Cardiac fibroblast (primary cell): Measurements from ENCODE around the gene ALK.

ENCODE experiments used
- DNase-seq, 2 donors: peaks; one replicate each; pipeline versions ENCODE4 v3.0.0 to v3.0.0-alpha.2; 2010; ENCODE audit warnings: low read depth in 2 of 2
- H3K4me3 ChIP-seq, 2 donors: replicated peaks in 1 of 2; 1 replicate in 1 of 2; 2 replicates in 1 of 2; pipeline ENCODE4 v1.5.1; 2011; ENCODE audit warnings: low read depth in 2 of 2, low read length in 2 of 2, mild to moderate bottlenecking in 2 of 2, moderate library complexity in 1 of 2
- TF ChIP-seq, protein P1 (sequence below): IDR thresholded peaks from one replicate; pipeline ENCODE4 v1.5.1; 2011; ENCODE audit warnings: low read depth, mild to moderate bottlenecking, low read length, inconsistent platforms

Gene ALK

DNA sequence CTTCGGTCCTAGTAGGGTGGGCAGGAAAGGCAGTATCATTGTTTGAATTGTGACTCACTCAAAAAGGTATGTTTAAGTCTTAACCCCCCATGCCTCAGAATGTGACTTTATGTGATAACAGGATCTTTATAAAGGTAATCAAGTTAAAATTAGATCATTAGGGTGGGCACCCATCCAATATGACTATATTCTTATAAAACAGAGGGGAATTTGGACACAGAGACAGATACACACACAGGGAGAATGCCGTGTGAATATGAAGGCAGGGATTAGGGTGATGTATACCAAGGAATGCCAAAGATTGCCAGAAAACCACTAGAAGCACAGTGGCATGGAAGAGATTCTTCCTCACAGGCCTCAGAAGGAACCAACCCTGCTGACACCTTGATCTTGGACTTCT, 524.3 kb downstream of the ALK start:
- TF ChIP-seq, protein P1, sequence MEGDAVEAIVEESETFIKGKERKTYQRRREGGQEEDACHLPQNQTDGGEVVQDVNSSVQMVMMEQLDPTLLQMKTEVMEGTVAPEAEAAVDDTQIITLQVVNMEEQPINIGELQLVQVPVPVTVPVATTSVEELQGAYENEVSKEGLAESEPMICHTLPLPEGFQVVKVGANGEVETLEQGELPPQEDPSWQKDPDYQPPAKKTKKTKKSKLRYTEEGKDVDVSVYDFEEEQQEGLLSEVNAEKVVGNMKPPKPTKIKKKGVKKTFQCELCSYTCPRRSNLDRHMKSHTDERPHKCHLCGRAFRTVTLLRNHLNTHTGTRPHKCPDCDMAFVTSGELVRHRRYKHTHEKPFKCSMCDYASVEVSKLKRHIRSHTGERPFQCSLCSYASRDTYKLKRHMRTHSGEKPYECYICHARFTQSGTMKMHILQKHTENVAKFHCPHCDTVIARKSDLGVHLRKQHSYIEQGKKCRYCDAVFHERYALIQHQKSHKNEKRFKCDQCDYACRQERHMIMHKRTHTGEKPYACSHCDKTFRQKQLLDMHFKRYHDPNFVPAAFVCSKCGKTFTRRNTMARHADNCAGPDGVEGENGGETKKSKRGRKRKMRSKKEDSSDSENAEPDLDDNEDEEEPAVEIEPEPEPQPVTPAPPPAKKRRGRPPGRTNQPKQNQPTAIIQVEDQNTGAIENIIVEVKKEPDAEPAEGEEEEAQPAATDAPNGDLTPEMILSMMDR = no peak
- no peak overlapping the region for H3K4me3 ChIP-seq
- no peak for DNase-seq

DNA sequence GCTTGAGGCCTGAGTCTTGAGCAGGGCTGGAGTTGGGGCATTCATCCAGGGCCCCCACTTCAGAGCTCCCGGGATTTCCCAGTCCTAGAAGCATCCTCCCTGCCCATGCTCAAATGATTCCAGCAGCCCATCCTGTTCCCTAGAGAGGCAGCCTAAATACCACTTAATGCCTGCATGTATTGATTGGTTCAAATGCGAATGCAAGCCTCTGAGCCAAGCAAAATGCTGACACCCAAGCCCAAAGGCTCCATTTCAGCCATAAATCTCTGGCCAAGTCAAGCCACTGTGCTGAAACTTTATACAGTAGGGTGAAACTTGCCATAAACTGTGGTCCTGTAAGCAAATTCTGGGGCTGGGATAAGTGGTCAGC, 526.4 kb downstream of the ALK start:
- DNase-seq = no peak
- TF ChIP-seq, protein P1 = no peak
- no peak overlapping the region for H3K4me3 ChIP-seq

DNA sequence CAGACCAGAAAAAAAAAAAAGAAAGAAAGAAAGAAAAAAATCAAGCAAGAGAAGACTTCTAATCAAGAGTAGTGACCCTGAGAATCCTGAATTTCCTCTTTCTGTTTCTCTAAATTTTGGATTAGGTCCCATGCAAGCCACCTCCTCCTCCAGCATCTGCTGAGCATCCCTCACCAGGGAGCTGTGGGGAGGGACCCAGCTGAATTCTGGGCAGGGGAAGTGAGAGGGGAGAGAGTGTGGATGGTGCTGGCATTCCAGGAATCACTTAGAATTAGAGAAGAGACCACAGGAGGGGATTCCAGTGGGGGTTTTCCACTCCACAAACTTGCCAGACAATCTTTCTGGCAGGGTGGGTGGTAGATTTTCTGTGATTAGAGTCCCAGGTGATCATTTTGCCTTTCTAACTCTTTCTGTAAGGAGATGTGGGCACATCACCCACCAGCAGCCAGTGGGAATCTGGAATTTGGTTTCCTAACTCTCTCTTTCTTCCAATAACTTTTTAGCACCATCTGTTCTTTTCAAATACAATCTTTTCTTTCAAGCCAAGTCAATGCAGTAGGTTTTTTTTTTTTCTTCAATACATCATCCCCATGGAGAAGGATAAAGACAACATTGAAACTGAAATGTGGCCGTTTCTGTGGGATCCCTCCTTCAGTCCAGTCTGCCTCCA, 526.9 kb downstream of the ALK start:
- TF ChIP-seq, protein P1 = no peak
- no peak for DNase-seq
- no peak overlapping the region for H3K4me3 ChIP-seq

DNA sequence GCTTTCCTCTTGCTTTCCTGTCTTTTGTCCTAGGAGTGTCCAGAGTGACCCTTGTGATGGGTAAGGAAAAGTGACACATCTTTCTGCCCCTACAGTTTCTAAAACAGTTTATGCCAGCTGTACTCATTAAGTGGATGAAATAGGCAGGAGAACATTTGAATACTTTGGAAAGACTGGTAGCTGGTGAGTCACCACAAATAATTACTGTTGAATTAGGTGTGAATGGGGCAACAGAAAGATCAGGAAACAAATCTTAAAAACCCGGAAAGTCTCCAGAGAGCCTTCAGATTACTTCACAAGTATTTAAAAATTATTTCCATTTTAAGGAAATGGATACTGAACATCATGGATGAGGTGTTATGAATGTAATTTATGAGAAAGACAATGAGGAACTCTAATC, 527.7 kb downstream of the ALK start:
- no peak overlapping the region for H3K4me3 ChIP-seq
- DNase-seq = no peak
- TF ChIP-seq, protein P1 = no peak

DNA sequence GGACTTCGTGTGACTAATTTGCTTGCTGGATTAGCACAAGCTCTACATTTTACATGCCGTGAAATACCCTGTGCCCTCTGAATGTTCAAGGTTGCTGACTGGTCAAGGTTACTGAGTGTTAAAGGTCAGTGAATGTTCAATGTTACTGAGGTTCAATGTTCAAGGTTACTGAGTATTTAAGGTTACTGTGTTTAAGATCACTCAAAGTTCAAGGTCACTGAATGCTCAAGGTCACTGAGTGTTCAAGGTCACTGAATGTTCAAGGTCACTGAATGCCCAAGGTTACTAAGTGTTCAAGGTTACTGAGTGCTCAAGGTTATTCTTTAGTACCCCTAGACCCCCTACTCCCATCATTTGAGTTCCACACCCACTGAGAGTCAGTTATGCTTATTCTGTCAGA, 528.6 kb downstream of the ALK start:
- no peak for DNase-seq
- TF ChIP-seq, protein P1 = no peak
- H3K4me3 ChIP-seq = no peak overlapping the region

DNA sequence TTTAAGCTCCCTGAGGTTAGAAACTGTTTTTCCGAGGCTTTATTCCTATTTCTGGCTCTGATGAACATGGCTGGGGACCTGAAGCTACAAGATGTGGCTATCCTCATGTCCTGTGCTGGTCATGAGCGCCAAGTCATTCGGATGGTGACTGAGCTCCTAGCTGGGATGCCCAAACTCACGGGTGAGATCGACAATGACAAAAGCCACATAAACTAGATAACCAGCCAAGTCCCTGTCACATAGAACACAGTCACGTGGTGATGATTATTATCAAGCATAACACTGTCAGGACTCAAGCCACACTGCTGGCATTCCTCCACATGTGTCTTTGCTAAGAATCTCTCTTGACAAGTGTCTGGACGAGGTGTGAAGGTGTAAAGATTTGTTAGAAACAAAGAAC, 531.2 kb downstream of the ALK start:
- TF ChIP-seq, protein P1 = no peak

DNA sequence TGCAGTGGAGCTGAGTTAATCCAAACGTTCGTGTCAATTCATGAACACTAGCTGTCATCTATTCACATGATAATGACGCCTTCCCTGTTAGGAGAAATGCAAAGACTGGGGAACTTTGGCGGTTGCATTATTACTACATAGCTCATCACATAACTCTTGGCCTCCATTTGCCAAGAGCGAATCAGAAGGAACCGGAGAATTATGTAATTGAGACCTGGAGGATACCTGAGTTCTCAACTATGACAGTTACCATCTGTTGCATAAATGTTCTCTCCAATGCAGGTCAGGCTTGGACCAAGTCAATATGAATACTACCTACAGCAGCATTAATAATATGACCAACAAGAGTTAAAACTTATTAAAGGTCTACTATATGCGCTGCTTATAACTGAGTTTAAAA, 531.7 kb downstream of the ALK start:
- TF ChIP-seq, protein P1 = no peak
- no peak for DNase-seq
- H3K4me3 ChIP-seq = no peak overlapping the region

More for the DNA sequence above, 531.2 kb downstream of the ALK start:
- H3K4me3 ChIP-seq = no peak overlapping the region
- DNase-seq = no peak
